Activated naive CD4-positive, alpha-beta T cell treated with anti-CD3 and anti-CD28 coated beads, Interleukin-2, amount 50 U/mL, for 16 hours (primary cell): ENCODE measurements around the gene CFB.

Source experiments
- DNase-seq: peaks from one replicate; pipeline ENCODE4 v3.0.0-alpha.2; 2020

CFB gene

DNA sequence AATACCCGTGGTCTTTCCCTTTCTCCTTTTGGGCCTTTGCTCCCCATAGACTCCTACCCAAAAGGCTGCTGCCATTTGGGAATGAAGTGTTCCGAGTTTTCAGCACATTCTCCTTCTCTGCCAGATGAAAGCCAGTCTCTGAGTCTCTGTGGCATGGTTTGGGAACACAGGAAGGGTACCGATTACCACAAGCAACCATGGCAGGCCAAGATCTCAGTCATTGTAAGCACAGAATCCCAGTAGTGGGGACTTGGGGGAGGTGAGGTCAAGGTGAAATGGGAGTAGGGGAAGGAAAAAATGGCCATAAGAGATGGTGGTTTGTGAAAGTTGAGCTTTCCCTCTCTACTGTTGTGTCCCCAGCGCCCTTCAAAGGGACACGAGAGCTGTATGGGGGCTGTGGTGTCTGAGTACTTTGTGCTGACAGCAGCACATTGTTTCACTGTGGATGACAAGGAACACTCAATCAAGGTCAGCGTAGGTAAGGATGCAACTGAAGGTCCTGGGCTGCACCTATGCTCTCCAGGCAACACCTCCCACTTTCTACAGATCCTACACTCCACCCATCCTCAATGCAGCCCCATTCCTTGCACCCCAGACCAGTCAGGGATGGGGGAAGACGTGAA lies 4.1 kb downstream of the CFB start:
- DNase-seq, result no peak

DNA sequence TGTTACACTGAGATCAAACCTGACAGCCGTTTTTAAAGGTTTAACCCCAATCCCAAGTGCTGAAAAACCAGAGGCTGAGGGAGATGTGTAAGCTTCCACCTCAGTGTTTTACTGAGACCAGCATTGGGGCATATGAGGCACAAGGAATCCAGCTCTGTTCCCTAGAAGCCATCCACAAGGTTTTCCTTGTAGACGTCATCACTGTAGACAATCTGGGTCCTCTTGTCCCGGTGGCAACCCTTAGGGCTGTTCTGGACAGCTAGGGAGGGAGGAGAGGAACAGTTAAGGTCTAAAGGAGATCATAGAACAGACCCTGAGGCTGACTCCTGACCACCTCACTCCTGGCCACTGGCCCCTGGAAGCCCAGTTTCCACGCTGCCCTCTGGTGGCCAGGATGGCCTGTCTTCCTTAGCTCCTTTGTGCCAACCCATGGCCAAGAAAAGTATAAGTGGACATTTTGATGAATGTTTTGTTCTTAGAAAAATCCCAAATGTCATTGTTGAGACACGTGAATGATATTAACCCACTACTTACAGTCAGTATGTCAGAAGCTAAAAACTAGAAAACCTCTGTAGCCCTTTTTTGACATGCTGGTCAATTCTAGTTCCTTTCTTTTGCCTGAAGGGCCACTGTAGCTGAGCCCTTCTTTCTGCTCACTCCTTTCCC lies 6.4 kb downstream of the CFB start:
- DNase-seq, result peak; percentile 36

DNA sequence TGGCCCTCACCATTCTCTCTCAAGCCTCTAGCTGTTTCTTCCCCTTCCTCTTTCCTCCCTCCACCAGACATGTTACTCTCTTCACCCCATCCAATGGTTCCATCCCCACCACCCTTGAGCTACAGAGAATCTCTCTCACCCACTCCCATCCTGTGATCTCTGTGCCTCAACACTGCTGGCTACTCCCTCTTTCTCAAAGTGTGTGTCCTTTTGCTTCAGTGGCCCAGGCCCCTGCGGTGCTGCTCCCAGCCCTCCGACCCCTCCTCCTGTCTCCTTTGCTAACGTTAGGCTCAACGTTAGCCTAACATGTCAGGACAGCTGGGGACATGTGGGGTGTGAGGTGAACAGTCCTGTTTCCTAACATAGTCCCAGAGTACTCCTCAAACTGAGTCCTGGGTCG lies 7.0 kb downstream of the CFB start:
- DNase-seq, result no peak

DNA sequence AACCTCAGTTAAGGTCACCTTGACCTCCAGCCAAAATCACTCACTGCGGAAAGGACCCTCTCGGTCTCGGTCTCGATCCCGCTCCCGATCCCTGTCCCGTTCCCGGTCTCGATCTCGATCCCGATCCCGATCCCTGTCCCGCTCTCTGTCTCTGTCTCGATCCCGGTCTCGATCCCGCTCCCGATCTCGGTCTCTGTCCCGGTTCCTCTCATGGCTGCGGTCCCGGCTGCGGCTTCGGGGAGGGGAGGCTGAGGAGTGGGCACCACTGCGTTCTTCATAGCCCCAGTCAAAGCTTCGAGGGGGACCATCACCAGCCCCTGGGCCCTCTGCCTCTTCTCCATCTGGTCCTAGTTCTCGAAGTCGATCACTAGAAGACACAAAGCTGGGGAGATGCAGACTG lies 8.6 kb downstream of the CFB start:
- no peak for DNase-seq

DNA sequence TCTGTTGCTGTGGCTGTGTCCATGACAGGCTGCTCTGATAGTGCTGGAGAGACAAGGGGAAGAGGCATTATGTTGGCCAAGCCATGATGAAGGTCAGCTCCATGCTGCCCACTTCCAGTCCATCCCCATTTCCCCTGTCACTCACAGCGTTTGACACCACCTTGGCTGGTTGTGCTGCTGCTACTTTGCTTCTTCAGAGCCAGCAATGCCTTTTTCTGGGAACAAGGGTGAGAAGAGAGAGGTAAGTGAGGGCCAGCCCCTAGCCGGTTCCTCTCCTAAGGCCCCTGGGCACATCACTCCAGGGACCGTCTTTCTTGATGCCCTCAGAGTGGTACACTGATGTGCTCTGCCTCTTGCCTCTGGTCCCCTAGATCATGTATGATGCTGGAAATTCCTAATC lies 10.9 kb downstream of the CFB start:
- DNase-seq, result no peak

DNA sequence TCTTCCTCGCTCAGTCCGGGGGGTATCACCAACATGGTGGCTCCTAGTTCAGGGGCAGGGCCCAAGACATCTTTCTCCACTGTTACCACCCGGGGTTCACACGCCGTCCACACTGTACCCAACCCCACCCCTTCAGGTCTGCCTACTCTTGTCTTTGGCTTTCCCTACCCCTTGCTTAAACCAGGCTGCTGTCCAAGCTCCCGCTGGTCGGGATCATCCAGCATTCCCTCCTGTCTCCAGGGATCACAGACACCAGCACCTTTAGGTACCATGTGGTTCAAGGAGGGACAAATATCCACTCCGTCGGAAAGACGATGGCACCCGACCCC lies 12.5 kb downstream of the CFB start:
- no peak for DNase-seq

DNA sequence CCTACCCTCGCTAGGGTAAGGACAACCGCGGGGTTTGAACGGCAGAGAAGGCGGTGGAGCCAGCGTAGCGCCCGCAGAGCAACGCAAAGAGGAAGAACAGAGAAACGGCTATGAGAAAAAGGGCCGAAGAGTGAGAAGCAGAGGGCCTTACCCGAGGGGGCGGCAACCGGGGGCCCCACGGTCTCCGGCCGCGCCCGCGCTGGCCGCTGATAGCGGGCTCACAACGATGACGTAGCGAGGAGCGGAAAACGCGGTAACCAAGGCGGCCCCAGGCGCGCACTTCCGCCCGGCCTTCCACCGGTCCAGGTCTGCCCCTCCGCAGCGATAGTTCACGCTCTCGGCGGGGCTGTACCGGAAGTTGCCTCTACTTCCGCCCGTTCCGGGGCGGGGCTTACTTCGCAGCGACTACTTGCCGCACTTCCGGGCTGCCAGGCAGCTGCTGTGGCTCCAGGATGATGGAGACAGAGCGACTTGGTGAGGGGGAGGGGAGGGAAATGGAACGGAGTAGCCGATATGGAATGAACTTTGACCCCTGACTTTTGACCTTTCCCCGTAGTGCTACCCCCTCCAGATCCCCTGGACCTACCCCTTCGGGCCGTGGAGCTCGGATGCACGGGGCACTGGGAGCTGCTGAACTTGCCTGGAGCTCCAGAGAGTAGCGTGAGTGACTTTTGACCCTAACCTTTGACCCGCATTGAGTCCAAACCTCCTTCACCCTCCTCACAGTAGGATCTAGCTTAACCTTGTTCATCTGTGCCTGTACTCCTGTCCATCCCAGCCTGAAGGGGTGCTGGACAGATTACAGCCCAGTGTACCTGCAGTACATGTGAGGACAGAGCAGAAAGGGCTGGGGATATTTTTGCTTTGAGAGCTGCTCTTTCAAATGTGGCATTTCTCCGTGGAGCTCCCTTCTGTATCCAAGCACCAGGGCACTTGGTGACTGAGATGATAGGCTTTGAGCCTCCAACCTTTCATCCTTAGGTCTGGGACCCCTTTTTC lies 13.1 kb downstream of the CFB start, which contains the start of the genes NELFE and SKIC2:
Gene NELFE (minus strand): TSS at position 231 of the 999 bp plus-strand sequence. CDS start 525 bp downstream, outside the sequence.
Gene SKIC2 (plus strand): TSS at position 435 of the 999 bp plus-strand sequence. CDS start 18 bp downstream, at position 453.
- peak; percentile 98 for DNase-seq

DNA sequence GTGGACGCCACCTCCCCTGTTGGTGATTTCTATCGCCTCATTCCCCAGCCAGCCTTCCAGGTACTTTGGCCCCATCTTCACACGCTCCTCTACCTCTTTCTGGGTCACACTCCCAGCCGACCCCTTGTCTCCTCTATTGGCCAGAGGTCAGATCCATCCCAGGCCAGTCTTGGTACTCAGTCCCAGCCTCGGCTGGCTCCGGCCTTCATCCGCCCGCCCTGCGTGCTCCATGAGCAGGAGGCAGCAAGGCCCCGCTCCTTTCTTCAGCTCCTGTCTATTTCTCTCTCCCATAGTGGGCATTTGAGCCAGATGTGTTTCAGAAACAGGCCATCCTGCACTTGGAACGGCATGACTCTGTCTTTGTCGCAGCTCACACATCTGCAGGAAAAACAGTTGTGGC lies 15.7 kb downstream of the CFB start:
- no peak for DNase-seq

DNA sequence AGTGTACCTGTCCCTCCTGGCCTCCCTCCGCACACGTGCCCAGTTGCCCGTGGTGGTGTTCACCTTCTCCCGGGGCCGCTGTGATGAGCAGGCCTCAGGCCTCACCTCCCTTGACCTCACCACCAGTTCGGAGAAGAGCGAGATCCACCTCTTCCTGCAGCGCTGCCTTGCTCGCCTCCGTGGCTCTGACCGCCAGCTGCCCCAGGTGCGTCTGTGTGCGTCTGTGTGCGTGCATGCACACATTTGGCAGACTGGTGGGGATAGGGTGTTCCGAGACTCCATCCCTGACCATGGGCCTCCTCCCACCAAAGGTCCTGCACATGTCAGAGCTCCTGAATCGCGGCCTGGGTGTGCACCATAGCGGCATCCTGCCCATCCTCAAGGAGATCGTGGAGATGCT lies 18.0 kb downstream of the CFB start:
- no peak for DNase-seq

DNA sequence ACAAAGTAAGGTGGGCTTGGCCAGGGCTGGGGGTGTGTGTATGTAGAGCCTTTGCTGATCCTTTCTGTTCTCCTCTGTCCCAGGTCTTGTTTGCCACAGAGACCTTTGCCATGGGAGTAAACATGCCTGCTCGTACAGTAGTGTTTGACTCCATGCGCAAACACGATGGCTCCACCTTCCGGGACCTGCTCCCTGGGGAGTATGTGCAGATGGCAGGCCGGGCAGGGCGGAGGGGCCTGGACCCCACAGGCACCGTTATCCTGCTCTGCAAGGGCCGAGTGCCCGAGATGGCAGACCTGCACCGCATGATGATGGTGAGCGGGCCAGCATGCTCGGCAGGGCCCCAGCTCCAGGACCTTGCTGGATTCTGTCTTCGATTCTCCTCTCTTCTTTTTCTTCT lies 19.8 kb downstream of the CFB start:
- no peak for DNase-seq

DNA sequence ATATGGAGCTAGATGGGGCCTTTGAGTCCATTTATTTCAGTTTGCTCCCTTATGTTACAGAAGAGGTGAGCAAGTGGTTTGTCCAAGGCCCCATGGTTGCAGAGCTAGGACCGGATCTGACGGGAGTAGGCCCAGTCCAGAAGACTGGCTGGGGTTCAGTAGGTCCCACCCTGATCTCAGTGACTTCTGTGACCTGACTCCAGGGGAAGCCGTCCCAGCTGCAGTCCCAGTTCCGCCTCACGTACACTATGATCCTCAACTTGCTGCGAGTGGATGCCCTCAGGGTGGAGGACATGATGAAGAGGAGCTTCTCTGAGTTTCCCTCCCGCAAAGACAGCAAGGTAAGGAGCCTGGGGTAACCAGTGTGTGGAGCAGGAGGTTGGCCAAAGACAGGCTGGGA lies 20.6 kb downstream of the CFB start:
- DNase-seq, result no peak

DNA sequence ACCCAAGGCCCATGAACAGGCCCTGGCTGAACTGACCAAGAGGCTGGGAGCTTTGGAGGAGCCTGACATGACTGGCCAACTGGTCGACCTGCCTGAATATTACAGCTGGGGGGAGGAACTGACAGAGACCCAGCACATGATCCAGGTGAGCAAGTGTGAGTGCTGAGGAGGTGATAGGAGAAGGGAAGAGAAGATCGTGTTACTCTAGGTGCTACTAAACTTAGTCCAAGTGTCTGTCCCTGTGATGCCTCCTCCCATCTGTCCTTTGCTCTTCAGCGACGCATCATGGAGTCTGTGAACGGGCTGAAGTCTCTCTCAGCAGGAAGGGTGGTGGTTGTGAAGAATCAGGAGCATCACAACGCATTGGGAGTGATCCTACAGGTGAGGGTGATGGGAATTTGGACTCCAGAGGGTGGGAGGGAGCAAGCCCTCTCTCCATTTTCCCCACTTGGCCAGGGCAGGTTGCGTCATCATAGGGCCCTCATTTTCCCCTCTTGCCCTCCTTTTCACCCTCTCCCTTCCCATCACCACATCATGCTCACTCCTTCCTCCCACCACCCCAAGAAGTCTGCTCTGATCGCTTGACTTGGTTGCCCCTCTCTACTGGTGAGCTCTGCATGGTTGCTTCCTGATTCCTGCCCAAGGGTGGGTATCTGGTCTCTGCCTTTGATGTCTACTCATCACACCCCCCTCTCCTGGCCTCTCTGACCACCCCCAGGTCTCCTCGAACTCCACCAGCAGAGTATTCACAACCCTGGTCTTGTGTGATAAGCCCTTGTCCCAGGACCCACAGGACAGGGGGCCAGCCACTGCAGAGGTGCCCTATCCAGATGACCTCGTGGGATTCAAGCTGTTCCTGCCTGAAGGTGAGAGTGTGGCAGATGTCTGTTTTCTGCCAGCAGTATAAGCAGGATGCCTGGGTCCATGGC lies 21.4 kb downstream of the CFB start:
- no peak for DNase-seq

DNA sequence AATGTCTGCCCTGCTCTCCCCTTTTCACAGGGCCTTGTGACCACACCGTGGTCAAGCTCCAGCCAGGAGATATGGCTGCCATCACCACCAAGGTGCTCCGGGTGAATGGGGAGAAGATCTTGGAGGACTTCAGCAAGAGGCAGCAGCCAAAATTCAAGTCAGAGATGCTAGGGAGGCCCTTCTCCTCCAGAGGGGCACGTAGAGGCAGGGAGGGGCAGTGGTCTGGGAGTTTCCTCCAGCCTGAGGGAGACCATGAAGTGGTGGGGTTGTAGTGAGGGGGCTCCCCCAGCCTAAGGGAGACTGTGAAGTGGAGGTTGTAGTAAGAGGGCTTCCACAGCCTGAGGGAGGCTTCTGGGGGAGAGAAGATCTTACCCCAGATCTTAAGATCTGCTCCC lies 22.0 kb downstream of the CFB start:
- no peak for DNase-seq

DNA sequence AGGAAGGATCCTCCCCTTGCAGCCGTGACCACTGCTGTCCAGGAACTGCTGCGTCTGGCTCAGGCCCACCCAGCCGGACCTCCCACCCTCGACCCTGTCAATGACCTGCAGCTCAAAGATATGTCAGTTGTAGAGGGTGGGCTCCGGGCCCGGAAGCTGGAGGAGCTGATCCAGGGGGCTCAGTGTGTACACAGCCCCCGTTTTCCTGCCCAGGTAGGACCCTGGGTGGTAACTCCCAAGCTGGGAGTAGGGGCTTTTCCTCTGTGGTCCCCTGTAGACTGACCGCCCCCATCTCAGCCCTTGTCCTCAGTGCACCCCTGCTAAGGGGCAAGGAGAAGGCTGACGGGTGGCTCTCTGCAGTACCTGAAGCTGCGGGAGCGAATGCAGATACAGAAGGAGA lies 22.4 kb downstream of the CFB start:
- DNase-seq, result no peak

DNA sequence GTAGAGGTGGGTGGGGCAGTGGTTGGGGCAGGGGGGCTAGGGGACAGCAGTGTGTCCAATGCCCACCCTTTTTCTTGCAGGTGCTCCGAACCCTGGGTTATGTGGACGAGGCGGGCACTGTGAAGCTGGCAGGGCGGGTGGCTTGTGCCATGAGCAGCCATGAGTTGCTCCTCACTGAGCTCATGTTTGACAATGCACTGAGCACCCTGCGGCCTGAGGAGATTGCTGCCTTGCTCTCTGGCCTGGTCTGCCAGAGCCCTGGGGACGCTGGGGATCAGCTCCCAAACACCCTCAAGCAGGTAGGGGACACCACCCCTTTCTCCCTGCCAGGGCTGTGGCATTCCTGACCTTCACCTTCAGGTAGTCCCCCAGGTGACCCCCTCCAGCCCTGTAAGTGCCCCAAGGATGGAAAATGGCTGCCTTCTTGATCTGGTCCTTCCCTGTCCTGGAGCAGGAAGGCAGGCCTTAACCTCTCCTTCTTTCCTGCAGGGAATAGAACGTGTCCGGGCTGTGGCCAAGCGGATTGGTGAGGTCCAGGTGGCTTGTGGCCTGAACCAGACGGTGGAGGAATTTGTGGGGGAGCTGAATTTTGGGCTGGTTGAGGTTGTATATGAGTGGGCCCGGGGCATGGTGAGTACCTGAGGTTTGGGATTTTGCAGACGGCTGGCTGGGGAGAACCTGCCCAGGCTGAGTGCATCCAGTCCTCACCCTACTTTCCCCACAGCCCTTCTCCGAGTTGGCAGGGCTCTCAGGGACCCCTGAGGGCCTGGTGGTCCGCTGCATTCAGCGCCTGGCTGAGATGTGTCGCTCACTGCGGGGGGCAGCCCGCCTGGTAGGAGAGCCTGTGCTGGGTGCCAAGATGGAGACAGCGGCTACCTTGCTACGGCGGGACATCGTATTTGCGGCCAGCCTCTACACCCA lies 23.2 kb downstream of the CFB start:
- DNase-seq, result no peak

DNA sequence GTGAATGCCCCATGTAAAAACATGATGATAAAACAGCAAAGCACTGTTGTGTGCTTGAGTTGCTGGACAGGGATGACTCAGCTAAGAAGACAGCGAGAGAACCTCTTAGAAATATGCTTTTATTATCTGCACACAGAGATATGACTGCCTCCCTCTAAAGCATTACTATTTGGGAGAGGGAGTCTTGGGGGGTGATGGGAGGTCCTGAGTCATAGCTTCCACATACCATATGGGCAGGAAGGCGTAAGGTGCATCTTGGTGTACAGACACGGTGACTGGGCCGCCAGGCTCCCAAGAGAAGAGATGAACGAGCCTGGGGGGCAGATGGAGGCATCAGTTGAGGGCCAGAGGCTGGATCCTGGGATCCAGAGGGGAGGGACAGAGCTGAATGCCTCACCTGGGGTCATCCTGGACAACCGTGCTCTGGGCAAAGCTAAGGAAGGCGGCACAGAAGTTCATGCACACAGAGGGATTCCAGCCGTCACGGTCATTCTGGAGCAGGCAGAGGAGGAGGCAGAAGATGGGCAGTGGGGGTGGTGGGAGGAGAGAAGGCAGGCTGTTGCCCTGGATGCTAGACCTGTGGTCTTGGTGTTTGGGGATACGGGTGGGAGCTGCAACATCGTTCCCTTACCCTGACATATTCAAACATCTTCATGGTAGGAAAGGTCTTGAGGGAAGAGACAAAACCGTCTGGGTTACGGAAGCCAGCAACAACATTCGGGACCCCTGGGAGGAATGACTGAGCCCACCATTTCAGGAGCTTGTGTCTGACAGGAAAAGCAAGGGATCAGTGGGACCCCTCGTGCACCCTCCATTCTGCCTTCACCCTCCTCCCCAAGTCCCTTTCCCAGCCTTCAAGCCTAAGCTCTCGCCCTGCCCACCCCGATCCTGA lies 24.1 kb downstream of the CFB start:
- no peak for DNase-seq

DNA sequence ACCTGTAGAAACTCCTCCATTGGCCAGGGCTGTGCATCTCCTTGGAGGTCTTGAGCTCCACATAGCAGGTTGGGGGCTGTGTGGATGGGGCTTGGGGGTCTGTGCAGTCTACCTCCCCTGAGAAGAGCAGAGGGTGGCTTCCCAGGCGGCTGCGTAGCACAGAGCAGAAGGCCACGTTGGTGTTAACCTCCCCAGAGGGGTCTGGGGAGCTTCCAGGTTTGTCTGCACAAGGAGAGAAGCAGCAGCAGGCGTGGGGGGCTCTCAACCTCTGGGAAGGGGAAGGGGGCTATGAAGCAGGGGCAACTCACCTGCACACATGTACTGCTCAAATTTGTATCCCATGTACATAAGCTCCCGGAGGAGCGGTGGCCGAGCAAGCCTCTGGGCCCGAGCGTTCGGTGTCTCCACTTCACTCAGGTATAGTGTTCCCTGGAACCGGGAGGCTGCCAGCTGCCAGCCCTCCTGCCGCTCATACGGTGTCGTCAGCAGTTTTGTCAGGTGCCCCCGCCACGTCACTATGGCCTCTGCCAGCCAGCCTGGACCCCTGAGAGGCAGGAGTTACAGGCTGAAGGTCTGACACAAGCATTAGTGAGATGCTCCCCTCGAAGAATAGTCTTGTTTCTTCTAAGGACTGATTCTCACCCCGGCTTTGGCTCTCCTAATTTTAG lies 24.8 kb downstream of the CFB start:
- no peak for DNase-seq

DNA sequence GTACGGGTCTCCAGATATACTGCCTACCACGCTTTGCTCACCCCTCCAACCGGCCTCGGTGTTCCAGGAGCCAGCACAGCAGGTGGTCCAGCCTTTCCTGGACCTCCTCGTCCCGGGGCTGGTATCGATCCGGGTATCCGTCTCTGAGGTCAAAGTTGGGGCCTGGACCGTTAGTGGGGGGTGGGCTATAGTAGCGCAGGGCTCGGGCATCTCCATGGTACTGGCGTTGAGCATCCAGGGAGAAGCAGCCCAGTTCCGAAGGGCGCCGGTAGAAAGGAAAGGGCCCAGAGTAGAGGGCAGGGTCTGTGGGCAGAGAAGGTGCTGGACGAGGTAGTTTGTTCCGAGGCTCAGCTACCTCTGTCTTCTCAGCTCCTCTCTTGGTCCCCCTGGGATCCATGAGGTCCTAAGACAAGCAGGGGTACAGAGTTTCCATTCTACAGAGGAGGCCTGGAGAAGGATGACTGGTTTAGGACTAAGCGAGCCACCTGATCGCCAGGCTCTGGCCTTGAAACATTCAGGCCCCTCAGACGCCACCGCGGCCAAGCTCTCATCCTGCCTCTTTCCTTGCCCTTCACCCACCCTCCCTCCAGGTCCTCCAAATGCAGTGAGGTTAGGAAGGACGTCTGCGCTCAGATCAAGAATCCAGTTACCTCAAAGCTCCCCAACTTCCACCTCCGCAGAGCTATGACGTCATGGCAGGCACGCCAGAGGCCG lies 25.5 kb downstream of the CFB start:
- DNase-seq, result no peak
